ENCODE data around the gene JPT2. TPM values are rescaled to one million over a fixed set of nuclear protein-coding genes. Genes with fewer than 3 reads are reported as not detected.

Gene JPT2
- total RNA-seq (100 to 1,000 TPM; 106 TPM), polyA plus RNA-seq (12.5 TPM)

GRCh38 chr16:1677942-1678499 is at the start of gene JPT2:
TSS of gene JPT2 (plus strand) at chr16:1678279. CDS start at chr16:1678313, 34 bp downstream.
- Mint-ChIP-seq H3K4me3 (peak within 1 kb of the TSS; percentile 88 to 95 (median 90)), H3K27ac (peak within 1 kb of the TSS; percentile 76 to 95 (median 86)), H3K27me3 (no peaks in the 10 kb centered on the region), H3K4me1 (peaks cover 14 to 43% (median 32%) of the 10 kb centered on the region in 3 donors), H3K36me3 (peaks cover 1 to 32% (median 5%) of the 10 kb centered on the region in 3 donors), H3K9me3 (no peaks in the 10 kb centered on the region)
- Histone ChIP-seq H3K27me3 (ENCODE audit: insufficient read depth, low read length, poor library complexity, severe bottlenecking) (no peaks in the 10 kb centered on the region), H3K27ac (ENCODE audit: low read depth, low read length) (peak within 1 kb of the TSS; percentile 61), H3K36me3 (ENCODE audit: insufficient read depth, low read length) (no peaks in the 10 kb centered on the region), H3K4me3 (ENCODE audit: low read length) (peak within 1 kb of the TSS; percentile 76), H3K9me3 (ENCODE audit: low read length) (no peaks in the 10 kb centered on the region), H3K4me1 (ENCODE audit: insufficient read depth, low read length) (peaks cover 17% of the 10 kb centered on the region)
- CTCF ChIA-PET: interaction anchor here (0.7 to 4.6 kb wide), 6 partner anchors 11 to 48 kb away, joined by 3 to 25 read pairs (median 4); partner anchors contain the start of gene MAPK8IP3
- peak; percentile 92 to 95 (median 93) for DNase-seq
- POLR2A ChIA-PET: interaction anchor here (0.5 to 2.1 kb wide), 7 partner anchors 28 to 287 kb away, joined by 3 to 28 read pairs (median 3); partner anchors contain the start of genes MAPK8IP3, NUBP2 and RPS2

- no peak overlapping the region for H3K4me3 Mint-ChIP-seq
Observed at GRCh38 chr16:1630450-1631213, 47.4 kb upstream of the JPT2 start.

GRCh38 chr16:1631230-1631629 is 46.8 kb upstream of the JPT2 start:
- ChIA-PET POLR2A (no interaction called here), CTCF (no interaction called here)
- Mint-ChIP-seq H3K27me3 (no peaks in the 10 kb centered on the region), H3K27ac (no peak overlapping the region), H3K4me3 (no peak overlapping the region), H3K36me3 (peaks cover 0 to 84% (median 15%) of the 10 kb centered on the region in 3 donors), H3K4me1 (peaks cover 8 to 21% (median 12%) of the 10 kb centered on the region in 3 donors), H3K9me3 (no peaks in the 10 kb centered on the region)
- Histone ChIP-seq H3K4me3 (ENCODE audit: low read length) (no peak overlapping the region), H3K27ac (ENCODE audit: low read depth, low read length) (no peak overlapping the region), H3K36me3 (ENCODE audit: insufficient read depth, low read length) (peaks cover 20% of the 10 kb centered on the region), H3K9me3 (ENCODE audit: low read length) (no peaks in the 10 kb centered on the region), H3K4me1 (ENCODE audit: insufficient read depth, low read length) (no peaks in the 10 kb centered on the region), H3K27me3 (ENCODE audit: insufficient read depth, low read length, poor library complexity, severe bottlenecking) (no peaks in the 10 kb centered on the region)
- DNase-seq: no peak

More at GRCh38 chr16:1630450-1631213, 47.4 kb upstream of the JPT2 start:
- Mint-ChIP-seq H3K36me3 (peaks cover 0 to 86% (median 13%) of the 10 kb centered on the region in 3 donors), H3K27ac (peak overlapping the region in 4 of 8 donors; percentile 5 to 38 (median 17)), H3K4me1 (peaks cover 8 to 23% (median 15%) of the 10 kb centered on the region in 3 donors), H3K9me3 (no peaks in the 10 kb centered on the region), H3K27me3 (no peaks in the 10 kb centered on the region)
- Histone ChIP-seq H3K27me3 (ENCODE audit: insufficient read depth, low read length, poor library complexity, severe bottlenecking) (no peaks in the 10 kb centered on the region), H3K4me3 (ENCODE audit: low read length) (no peak overlapping the region), H3K27ac (ENCODE audit: low read depth, low read length) (no peak overlapping the region), H3K36me3 (ENCODE audit: insufficient read depth, low read length) (peaks cover 20% of the 10 kb centered on the region), H3K4me1 (ENCODE audit: insufficient read depth, low read length) (no peaks in the 10 kb centered on the region), H3K9me3 (ENCODE audit: low read length) (no peaks in the 10 kb centered on the region)
- DNase-seq: no peak
- ChIA-PET POLR2A (no interaction called here), CTCF (no interaction called here)

GRCh38 chr16:1631931-1632637 is 46.0 kb upstream of the JPT2 start:
- Histone ChIP-seq H3K27ac (ENCODE audit: low read depth, low read length) (no peak overlapping the region), H3K4me1 (ENCODE audit: insufficient read depth, low read length) (no peaks in the 10 kb centered on the region), H3K27me3 (ENCODE audit: insufficient read depth, low read length, poor library complexity, severe bottlenecking) (no peaks in the 10 kb centered on the region), H3K4me3 (ENCODE audit: low read length) (no peak overlapping the region), H3K36me3 (ENCODE audit: insufficient read depth, low read length) (peaks cover 20% of the 10 kb centered on the region), H3K9me3 (ENCODE audit: low read length) (no peaks in the 10 kb centered on the region)
- H3K27me3 Mint-ChIP-seq: no peaks in the 10 kb centered on the region
- H3K9me3 Mint-ChIP-seq: no peaks in the 10 kb centered on the region
- H3K36me3 Mint-ChIP-seq: peaks cover 0 to 75% (median 15%) of the 10 kb centered on the region in 3 donors
- no peak overlapping the region for H3K4me3 Mint-ChIP-seq
- DNase-seq: no peak
- ChIA-PET POLR2A (no interaction called here), CTCF (no interaction called here)
- no peak overlapping the region for H3K27ac Mint-ChIP-seq
- peaks cover 5 to 14% (median 11%) of the 10 kb centered on the region in 3 donors for H3K4me1 Mint-ChIP-seq

- ChIA-PET CTCF (no interaction called here), POLR2A (no interaction called here)
- peak overlapping the region in 1 of 8 donors; percentile 75 for H3K27ac Mint-ChIP-seq
- peaks cover 5 to 14% (median 11%) of the 10 kb centered on the region in 3 donors for H3K4me1 Mint-ChIP-seq
- Histone ChIP-seq H3K4me3 (ENCODE audit: low read length) (no peak overlapping the region), H3K36me3 (ENCODE audit: insufficient read depth, low read length) (peaks cover 24% of the 10 kb centered on the region), H3K9me3 (ENCODE audit: low read length) (no peaks in the 10 kb centered on the region), H3K27me3 (ENCODE audit: insufficient read depth, low read length, poor library complexity, severe bottlenecking) (no peaks in the 10 kb centered on the region), H3K27ac (ENCODE audit: low read depth, low read length) (no peak overlapping the region), H3K4me1 (ENCODE audit: insufficient read depth, low read length) (no peaks in the 10 kb centered on the region)
- H3K9me3 Mint-ChIP-seq: no peaks in the 10 kb centered on the region
- peaks cover 0 to 72% (median 15%) of the 10 kb centered on the region in 3 donors for H3K36me3 Mint-ChIP-seq
- DNase-seq: no peak
- no peaks in the 10 kb centered on the region for H3K27me3 Mint-ChIP-seq
- H3K4me3 Mint-ChIP-seq: no peak overlapping the region
Observed at GRCh38 chr16:1632638-1632970, 45.5 kb upstream of the JPT2 start.

- ChIA-PET POLR2A (no interaction called here), CTCF (no interaction called here)
- no peaks in the 10 kb centered on the region for H3K27me3 ChIP-seq (ENCODE audit: insufficient read depth, low read length, poor library complexity, severe bottlenecking)
- H3K4me1 ChIP-seq (ENCODE audit: insufficient read depth, low read length): no peaks in the 10 kb centered on the region
- no peaks in the 10 kb centered on the region for H3K27me3 Mint-ChIP-seq
- no peaks in the 10 kb centered on the region for H3K9me3 ChIP-seq (ENCODE audit: low read length)
- H3K27ac Mint-ChIP-seq: no peak overlapping the region
- no peak overlapping the region for H3K4me3 Mint-ChIP-seq
- no peak overlapping the region for H3K4me3 ChIP-seq (ENCODE audit: low read length)
- H3K9me3 Mint-ChIP-seq: no peaks in the 10 kb centered on the region
- H3K4me1 Mint-ChIP-seq: peaks cover 3 to 10% (median 6%) of the 10 kb centered on the region in 3 donors
- no peak for DNase-seq
- no peak overlapping the region for H3K27ac ChIP-seq (ENCODE audit: low read depth, low read length)
- H3K36me3 ChIP-seq (ENCODE audit: insufficient read depth, low read length): peaks cover 31% of the 10 kb centered on the region
- peaks cover 0 to 73% (median 18%) of the 10 kb centered on the region in 3 donors for H3K36me3 Mint-ChIP-seq
Observed at GRCh38 chr16:1633310-1633709, 44.8 kb upstream of the JPT2 start.

- ChIA-PET CTCF (no interaction called here), POLR2A (no interaction called here)
- Histone ChIP-seq H3K27ac (ENCODE audit: low read depth, low read length) (no peak overlapping the region), H3K4me3 (ENCODE audit: low read length) (no peak overlapping the region), H3K4me1 (ENCODE audit: insufficient read depth, low read length) (no peaks in the 10 kb centered on the region), H3K9me3 (ENCODE audit: low read length) (no peaks in the 10 kb centered on the region), H3K36me3 (ENCODE audit: insufficient read depth, low read length) (peaks cover 38% of the 10 kb centered on the region), H3K27me3 (ENCODE audit: insufficient read depth, low read length, poor library complexity, severe bottlenecking) (no peaks in the 10 kb centered on the region)
- no peaks in the 10 kb centered on the region for H3K27me3 Mint-ChIP-seq
- no peak overlapping the region for H3K4me3 Mint-ChIP-seq
- H3K36me3 Mint-ChIP-seq: peaks cover 4 to 76% (median 21%) of the 10 kb centered on the region in 3 donors
- H3K4me1 Mint-ChIP-seq: peaks cover 0 to 5% (median 0%) of the 10 kb centered on the region in 3 donors
- DNase-seq: no peak
- H3K27ac Mint-ChIP-seq: no peak overlapping the region
- no peaks in the 10 kb centered on the region for H3K9me3 Mint-ChIP-seq
Observed at GRCh38 chr16:1634541-1634940, 43.5 kb upstream of the JPT2 start.

GRCh38 chr16:1635070-1635469 is 43.0 kb upstream of the JPT2 start:
- peaks cover 0 to 5% (median 0%) of the 10 kb centered on the region in 3 donors for H3K4me1 Mint-ChIP-seq
- H3K27ac Mint-ChIP-seq: no peak overlapping the region
- CTCF ChIA-PET: no interaction called here
- H3K27ac ChIP-seq (ENCODE audit: low read depth, low read length): no peak overlapping the region
- H3K4me3 ChIP-seq (ENCODE audit: low read length): no peak overlapping the region
- H3K4me3 Mint-ChIP-seq: no peak overlapping the region
- no peaks in the 10 kb centered on the region for H3K4me1 ChIP-seq (ENCODE audit: insufficient read depth, low read length)
- peaks cover 42% of the 10 kb centered on the region for H3K36me3 ChIP-seq (ENCODE audit: insufficient read depth, low read length)
- peaks cover 4 to 77% (median 19%) of the 10 kb centered on the region in 3 donors for H3K36me3 Mint-ChIP-seq
- H3K9me3 ChIP-seq (ENCODE audit: low read length): no peaks in the 10 kb centered on the region
- DNase-seq: no peak
- POLR2A ChIA-PET: no interaction called here
- H3K27me3 ChIP-seq (ENCODE audit: insufficient read depth, low read length, poor library complexity, severe bottlenecking): no peaks in the 10 kb centered on the region
- H3K9me3 Mint-ChIP-seq: no peaks in the 10 kb centered on the region
- H3K27me3 Mint-ChIP-seq: no peaks in the 10 kb centered on the region
